BJ (cell line): ENCODE measurements around the gene CDK14. TPM values are rescaled to one million over a fixed set of nuclear protein-coding genes. Genes with fewer than 3 reads are reported as not detected.

Source experiments
- CTCF ChIA-PET: fragments of 350-600 bp; formaldehyde crosslinking; extraction: SDS; loops from one replicate; lab custom pipeline; 2021; ENCODE audit warnings: antibody characterized with exemption, inconsistent platforms; lab: Yijun Ruan, JAX
- POLR2A ChIA-PET: fragments of 300-600 bp; sonication (Branson Sonifier 250); formaldehyde crosslinking; extraction: SDS; loops from one replicate; lab custom pipeline; 2021; ENCODE audit warnings: antibody characterized with exemption; lab: Charles Lee
- DNase-seq: peaks from one replicate; pipeline ENCODE4 v3.0.0-alpha.2; 2011; ENCODE audit warnings: low read depth
- H3K27me3 ChIP-seq: 2 replicates; pipeline ENCODE4 v1.6.0; 2011; ENCODE audit warnings: low read length; ENCODE audit not compliant: control insufficient read depth, insufficient read depth
- H3K36me3 ChIP-seq: 2 replicates; pipeline ENCODE4 v1.5.1; 2011; ENCODE audit warnings: low read length; ENCODE audit not compliant: control insufficient read depth, insufficient read depth
- H3K4me3 ChIP-seq: 2 replicates; pipeline ENCODE4 v1.5.1; 2011; ENCODE audit warnings: low read depth, mild to moderate bottlenecking, control low read depth, low read length
- polyA plus RNA-seq: library from polyadenylated mRNA; depleted of rRNA; stranded (reverse); fragments of >200 nt; gene quantifications from 2 replicates; pipeline ENCODE4 v1.2.3, GENCODE V29; 2011
- TF ChIP-seq, protein P1 (sequence below): IDR thresholded peaks from 2 replicates; pipeline ENCODE4 v1.5.1; 2011; ENCODE audit warnings: low read depth, mild to moderate bottlenecking, control low read depth, inconsistent platforms, low read length, moderate library complexity; ENCODE audit not compliant: insufficient read depth

Gene CDK14
- polyA plus RNA-seq, 1 experiment, result 6.7 TPM

DNA sequence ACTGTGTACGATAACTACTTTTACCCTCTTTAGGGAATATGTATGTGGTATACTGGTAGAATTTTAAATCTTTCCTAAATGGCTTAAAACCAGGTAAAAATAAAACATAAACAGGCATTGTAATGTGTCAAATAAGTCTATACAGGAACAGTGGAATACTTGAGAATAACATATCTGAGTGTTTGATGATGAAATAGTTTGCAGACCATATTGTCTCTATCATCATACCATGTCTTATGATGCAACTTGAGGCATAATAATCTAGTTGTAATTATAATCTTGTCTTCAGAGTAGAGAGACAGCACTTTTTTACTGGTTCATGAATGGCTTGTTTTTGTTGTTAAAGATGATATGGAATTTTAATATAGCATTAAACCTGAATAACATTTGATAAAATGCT is 293.5 kb downstream of the CDK14 start:
- H3K4me3 ChIP-seq, result no peak overlapping the region
- H3K27me3 ChIP-seq, result no peaks in the 10 kb centered on the region
- CTCF ChIA-PET, result interaction anchor here (0.9 kb wide), 1 partner anchor 48 kb away, joined by 3 read pairs; no protein-coding TSS in a partner anchor
- POLR2A ChIA-PET, result no interaction called here
- H3K36me3 ChIP-seq, result no peaks in the 10 kb centered on the region
- TF ChIP-seq, protein P1, sequence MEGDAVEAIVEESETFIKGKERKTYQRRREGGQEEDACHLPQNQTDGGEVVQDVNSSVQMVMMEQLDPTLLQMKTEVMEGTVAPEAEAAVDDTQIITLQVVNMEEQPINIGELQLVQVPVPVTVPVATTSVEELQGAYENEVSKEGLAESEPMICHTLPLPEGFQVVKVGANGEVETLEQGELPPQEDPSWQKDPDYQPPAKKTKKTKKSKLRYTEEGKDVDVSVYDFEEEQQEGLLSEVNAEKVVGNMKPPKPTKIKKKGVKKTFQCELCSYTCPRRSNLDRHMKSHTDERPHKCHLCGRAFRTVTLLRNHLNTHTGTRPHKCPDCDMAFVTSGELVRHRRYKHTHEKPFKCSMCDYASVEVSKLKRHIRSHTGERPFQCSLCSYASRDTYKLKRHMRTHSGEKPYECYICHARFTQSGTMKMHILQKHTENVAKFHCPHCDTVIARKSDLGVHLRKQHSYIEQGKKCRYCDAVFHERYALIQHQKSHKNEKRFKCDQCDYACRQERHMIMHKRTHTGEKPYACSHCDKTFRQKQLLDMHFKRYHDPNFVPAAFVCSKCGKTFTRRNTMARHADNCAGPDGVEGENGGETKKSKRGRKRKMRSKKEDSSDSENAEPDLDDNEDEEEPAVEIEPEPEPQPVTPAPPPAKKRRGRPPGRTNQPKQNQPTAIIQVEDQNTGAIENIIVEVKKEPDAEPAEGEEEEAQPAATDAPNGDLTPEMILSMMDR, result no peak
- no peak for DNase-seq

GRCh38 chr7:90891529-90891928 is 295.4 kb downstream of the CDK14 start:
- DNase-seq, result no peak
- Histone ChIP-seq H3K4me3 (no peak overlapping the region), H3K36me3 (no peaks in the 10 kb centered on the region), H3K27me3 (no peaks in the 10 kb centered on the region)
- CTCF ChIA-PET, result no interaction called here
- POLR2A ChIA-PET, result interaction anchor here (0.7 kb wide), 1 partner anchor 54 kb away, joined by 3 read pairs; no protein-coding TSS in a partner anchor
- TF ChIP-seq, protein P1, result no peak

DNA sequence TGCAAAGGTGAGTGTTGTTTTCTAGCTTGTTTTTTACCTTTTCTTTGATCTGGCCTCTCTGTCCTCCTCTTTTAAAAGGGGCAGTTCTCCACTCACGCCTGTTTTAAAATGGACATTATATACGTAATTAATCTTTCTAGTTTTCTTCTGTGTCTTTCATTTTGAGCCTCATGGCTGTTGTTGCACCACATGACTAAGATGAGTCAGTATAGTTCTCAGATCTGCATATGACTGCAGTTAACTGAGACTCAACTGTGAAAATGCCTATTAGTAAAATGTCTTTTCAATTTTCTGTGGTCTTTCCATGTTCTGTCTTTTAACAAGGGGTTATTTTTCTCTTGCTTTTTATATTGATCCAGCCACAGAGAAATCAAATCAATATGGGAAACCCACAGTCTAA is 296.1 kb downstream of the CDK14 start:
- no peak for DNase-seq
- ChIA-PET CTCF (no interaction called here), POLR2A (interaction anchor here (0.7 kb wide), 1 partner anchor 53 kb away, joined by 3 read pairs; no protein-coding TSS in a partner anchor)
- Histone ChIP-seq H3K4me3 (no peak overlapping the region), H3K27me3 (no peaks in the 10 kb centered on the region), H3K36me3 (no peaks in the 10 kb centered on the region)
- TF ChIP-seq, protein P1, result no peak

GRCh38 chr7:90894122-90894521 is 298.0 kb downstream of the CDK14 start:
- Histone ChIP-seq H3K27me3 (no peaks in the 10 kb centered on the region), H3K36me3 (no peaks in the 10 kb centered on the region), H3K4me3 (no peak overlapping the region)
- no peak for DNase-seq
- TF ChIP-seq, protein P1, result no peak
- CTCF ChIA-PET, result no interaction called here
- POLR2A ChIA-PET, result no interaction called here

DNA sequence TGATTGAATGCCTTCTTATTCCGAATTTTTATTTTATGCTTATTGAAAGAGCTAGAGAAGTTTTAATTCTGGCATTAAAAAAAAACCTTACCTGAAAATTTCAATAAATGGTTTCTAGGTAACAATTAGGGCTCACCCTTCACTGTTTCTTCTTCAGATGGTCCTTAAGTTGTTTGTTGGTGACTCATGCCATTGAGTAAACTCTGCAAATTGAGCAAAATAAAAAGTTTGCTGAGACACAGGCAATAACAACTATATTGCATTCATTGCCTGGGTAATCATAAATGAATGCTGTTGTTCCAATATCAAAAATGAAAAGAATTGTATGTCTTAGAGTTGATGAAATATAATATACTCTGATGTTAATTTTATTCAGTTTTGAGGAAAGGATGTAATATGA is 300.3 kb downstream of the CDK14 start:
- no peaks in the 10 kb centered on the region for H3K27me3 ChIP-seq
- no peak overlapping the region for H3K4me3 ChIP-seq
- no peaks in the 10 kb centered on the region for H3K36me3 ChIP-seq
- DNase-seq, result no peak
- TF ChIP-seq, protein P1, result no peak
- CTCF ChIA-PET, result interaction anchor here (0.6 kb wide), 1 partner anchor 43 kb away, joined by 3 read pairs; no protein-coding TSS in a partner anchor
- POLR2A ChIA-PET, result no interaction called here
